GM21423 (cell line): ENCODE measurements around the gene CAMSAP3.
A peak's percentile ranks its signal among the peaks of the same experiment; 100 is the strongest.

Experiments used
- ATAC-seq: cut with Tn5 transposase; IDR thresholded peaks from one replicate; pipeline ENCODE4 v1.9.1; 2021; ENCODE audit warnings: mild to moderate bottlenecking, moderate library complexity; ENCODE audit not compliant: unreplicated experiment

CAMSAP3 gene

DNA sequence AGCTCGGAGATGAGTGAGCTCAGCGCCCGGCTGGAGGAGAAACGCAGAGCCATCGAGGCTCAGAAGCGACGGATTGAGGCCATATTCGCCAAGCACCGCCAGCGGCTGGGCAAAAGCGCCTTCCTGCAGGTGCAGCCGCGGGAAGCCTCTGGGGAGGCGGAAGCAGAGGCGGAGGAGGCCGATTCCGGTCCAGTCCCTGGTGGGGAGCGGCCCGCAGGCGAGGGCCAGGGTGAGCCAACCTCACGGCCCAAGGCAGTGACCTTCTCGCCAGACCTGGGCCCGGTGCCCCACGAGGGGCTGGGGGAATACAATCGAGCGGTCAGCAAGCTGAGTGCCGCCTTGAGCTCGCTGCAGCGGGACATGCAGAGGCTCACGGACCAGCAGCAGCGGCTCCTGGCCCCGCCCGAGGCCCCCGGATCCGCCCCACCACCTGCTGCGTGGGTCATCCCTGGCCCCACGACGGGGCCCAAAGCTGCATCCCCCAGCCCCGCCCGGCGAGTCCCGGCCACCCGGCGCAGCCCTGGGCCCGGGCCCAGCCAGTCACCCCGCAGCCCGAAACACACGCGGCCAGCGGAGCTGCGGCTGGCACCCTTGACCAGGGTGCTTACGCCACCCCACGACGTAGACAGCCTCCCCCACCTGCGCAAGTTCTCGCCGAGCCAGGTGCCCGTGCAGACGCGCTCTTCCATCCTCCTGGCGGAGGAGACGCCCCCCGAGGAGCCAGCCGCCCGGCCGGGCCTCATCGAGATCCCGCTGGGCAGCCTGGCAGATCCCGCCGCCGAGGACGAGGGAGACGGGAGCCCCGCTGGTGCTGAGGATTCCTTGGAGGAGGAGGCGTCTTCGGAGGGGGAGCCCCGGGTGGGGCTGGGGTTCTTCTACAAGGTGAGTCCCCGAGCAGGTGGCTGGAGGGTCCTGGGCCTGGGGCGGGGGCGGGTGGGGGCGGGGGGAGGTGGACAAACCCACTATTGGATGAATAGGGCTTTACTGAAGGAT, 16.9 kb downstream of the CAMSAP3 start:
- no peak for ATAC-seq

GRCh38 chr19:7614859-7615741, 19.4 kb downstream of the CAMSAP3 start:
- ATAC-seq: no peak

DNA sequence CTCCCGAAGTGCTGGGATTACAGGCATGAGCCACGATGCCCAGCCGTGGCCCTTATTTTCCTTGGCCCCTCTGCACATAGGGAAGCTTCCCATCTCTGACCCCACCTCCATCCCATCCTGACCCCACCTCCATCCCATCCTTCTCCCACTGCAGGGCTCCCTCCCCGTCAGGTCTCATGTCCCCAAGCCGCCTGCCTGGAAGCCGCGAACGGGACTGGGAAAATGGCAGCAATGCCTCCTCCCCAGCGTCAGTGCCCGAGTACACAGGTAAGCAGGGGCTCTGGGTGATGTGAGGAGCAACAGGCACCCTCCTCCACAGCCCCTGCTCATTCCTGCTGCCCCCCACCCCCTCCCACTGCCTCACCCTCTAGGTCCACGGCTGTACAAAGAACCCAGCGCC, 21.5 kb downstream of the CAMSAP3 start:
- ATAC-seq: no peak

DNA sequence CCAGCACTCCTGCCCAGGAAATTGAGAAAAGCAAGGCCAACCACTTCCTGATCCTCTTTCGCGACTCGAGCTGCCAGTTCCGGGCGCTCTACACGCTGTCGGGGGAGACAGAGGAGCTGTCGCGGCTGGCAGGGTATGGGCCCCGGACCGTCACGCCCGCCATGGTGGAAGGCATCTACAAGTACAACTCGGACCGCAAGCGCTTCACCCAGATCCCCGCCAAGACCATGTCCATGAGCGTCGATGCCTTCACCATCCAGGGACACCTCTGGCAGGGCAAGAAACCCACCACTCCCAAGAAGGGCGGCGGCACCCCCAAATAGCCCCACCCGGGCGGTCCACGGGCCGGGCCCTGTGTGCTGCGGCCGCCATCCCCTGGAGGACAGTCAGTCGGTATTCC, 22.1 kb downstream of the CAMSAP3 start:
- no peak for ATAC-seq

GRCh38 chr19:7618348-7618747, 22.7 kb downstream of the CAMSAP3 start:
- ATAC-seq: no peak

GRCh38 chr19:7618771-7619510, 23.3 kb downstream of the CAMSAP3 start:
- ATAC-seq: no peak

- ATAC-seq: no peak
Observed at GRCh38 chr19:7619671-7620441, 24.2 kb downstream of the CAMSAP3 start.

GRCh38 chr19:7620442-7621412, 25.1 kb downstream of the CAMSAP3 start:
- ATAC-seq: no peak

DNA sequence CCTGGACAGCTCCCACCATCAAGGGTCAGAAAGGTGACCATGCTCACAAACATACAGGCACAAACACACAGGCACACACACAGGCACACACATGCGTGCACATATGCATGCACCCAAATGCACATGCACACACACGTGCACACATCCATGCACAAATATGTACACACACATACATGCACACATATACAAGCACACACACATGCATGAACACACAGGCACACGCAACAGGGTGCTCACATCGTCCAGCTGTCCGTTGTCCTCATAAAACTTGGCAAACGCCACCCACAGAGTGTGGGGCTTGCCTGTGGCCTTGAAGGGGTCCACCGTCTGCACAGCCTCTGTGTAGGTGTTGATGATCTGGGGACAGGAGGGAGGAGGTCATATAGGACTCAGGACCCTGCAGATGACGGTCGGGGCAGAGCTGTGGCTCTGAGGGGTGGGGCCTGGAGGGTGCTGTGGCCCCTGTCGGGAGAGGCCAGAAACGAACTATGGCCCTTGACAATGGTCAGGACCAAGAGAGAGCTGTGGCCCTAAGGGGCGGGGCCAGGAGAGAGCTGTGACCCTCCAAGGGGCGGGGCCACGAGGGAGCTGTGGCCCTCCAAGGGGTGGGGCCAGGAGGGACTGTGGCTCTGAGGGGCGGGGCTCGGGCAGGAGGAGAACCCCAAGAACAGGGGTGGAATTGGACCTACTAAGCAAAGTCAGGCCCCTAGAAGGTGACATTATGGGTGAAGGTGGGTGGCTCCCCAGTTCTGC, 27.4 kb downstream of the CAMSAP3 start:
- ATAC-seq: no peak

DNA sequence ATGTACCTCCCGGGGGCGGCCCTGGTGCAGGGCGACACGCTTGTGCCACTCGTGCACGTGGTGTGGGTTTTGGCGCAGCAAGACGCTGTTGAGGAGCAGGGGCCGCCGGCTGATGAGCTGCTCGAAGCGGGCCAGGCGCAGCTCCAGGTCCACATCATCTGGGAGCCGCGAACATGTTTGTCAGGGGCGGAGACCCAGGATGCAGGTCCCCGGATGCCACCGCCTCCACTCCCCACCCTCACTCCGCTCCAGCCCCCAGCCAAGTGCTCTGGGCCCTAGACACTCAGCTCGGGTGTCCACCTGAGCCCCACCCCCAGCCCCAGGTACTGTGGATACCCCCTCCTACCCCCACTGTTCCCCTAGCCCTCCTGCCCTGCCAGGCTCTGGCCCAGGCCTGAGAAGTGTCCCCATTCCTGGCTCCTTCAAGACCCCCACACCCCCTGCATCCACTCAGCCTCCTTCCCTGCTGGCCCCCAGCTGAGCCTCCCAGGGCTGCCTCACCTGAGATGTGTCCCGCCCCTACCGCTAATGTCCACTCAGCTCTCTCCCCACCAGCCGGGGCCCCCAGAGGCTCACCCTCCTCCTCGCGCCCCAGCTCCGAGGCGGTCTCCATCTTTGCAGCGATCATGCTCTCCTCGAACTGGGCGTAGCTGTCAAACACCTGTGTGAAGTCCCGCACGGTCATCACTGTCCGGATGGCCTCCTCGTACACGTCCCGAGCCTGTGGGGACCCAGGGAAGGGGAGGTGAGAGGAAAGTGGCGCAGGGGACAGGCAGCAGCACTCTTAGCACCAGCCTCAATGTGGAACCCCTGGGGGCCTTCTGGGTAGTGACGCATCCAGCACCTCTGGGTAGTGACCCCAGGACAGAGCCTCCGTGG, 28.3 kb downstream of the CAMSAP3 start:
- ATAC-seq: no peak

DNA sequence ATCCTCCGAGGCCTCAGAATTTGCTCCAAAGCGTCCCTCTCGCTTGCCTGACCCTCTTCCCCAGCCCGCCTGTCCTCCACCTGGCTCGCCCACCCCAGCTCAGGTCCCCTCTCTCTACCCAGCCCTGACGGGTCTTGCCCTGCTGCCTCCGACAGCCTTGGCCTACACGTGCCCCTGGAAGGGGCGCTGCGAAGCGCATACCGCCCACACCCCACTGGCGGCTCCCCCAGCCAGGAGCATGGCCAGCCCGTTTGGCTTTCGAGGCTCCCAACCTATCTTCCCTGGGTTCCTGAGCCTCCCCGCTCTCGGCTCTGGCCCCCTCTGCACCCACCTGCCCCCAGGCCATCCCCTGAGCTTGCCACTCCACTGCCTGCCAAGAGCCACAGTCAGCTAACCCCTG, 29.1 kb downstream of the CAMSAP3 start:
- ATAC-seq: no peak

GRCh38 chr19:7625763-7626372, 30.2 kb downstream of the CAMSAP3 start:
- no peak for ATAC-seq

DNA sequence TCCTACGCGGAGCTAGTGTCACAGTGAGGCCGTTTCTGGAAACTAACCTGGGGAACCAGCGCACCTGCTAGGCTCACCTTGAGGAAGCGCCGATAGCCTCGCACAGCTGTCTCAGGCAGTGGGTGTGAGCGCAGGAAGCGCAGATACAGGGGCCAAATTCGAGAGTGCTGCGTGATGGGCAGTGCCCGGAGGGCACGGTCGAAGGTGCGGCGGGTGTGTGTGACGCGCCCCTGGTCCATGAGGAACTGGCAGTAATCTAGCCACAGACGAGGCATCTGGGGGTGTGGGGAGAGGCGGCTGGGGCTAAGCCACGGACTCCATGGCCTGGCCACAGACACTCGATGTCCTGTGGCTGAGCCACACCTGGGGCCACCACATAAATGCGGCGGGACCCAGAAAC, 31.5 kb downstream of the CAMSAP3 start:
- no peak for ATAC-seq

DNA sequence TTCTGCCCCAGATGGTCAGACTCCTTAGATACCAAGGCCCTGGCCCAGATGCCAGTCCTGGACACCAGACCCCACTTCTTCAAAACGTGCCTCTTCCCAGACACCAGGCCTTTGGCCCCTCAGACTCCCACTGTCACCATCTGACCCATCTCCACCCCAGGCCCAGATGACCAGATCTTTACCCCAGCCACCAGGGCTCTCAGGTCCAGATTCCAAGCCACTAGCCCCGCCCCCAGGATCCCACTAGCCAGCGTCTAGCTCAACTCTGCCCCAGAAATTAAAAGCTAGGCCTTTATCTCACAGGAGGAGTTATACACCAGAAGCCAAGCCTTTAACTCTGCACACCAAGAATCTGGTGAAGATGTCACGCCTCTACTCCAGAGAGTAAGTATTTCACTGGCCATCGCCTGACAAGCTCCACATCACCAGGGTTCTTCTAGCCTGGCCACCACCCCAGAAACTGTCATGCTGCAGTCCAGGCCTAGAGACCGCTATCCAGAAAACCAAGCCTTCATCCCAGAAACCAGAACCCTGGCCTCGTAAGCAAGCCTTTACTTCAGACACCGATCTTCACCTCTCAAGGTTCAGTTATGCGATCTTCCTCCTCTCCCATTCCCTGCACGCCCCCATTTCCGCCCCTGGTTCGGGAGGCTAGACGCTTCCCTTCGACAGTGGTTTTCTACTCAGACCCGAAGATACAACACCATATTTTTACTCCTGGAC, 33.1 kb downstream of the CAMSAP3 start:
- no peak for ATAC-seq

DNA sequence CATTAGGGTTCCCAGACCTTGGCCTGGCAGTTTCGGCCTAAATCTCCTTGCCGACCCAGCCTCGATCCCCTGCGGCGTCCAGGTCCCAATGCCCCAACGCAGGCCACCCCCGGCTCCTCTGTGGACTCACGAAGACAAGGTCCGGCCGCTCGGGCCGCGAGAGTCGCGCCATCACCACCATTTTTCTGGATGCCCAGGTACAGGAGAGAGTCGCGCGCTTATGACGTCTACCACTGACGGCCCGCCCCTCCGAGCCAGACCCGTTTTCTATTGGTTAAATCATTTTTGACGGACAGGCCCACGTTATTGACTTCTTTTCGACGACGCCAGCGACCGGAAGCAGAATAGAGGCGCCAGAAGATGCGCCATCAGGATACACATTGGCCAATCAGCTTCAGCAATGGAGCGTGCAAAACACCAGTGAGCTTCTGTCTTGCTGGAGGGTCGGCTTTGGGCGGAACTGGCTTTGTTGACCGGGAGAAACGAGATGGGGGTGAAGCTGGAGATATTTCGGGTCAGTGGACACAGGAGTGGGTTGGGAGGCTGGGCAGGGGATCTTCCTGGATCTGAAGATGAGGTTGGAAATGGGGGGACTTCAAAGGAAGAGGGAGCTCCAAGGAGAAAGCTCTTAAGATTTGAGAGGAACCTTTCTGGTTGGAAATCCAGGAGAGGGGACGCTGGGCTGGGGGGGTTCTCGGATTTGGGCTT, 33.8 kb downstream of the CAMSAP3 start, which contains the start of the genes PET100 and XAB2:
Gene PET100 (plus strand): TSS at position 447 of the 708 bp plus-strand sequence. CDS start 41 bp downstream, at position 488.
Gene XAB2 (minus strand): TSS at position 199 of the 708 bp plus-strand sequence. CDS start 18 bp downstream, at position 181.
- ATAC-seq: peak; percentile 93
